A549 (cell line): Measurements from ENCODE around the gene HEBP1. TPM values are rescaled to one million over a fixed set of nuclear protein-coding genes. Genes with fewer than 3 reads are reported as not detected.

Experiments used
- ATAC-seq, 2 experiments: fragments of 200-7000 bp in 1 of 2; fragments of >200 bp in 1 of 2; cut with Nextera tagmentation in 1 of 2; cut with Tn5 transposase in 1 of 2; 3 replicates each; pipeline versions ENCODE4 v1.8.0 to v1.9.1; 2018 to 2020; ENCODE audit warnings: mild to moderate bottlenecking in 1 of 2, moderate library complexity in 1 of 2
- CTCF ChIA-PET: fragments of 300-600 bp; sonication (Branson Sonifier 250); formaldehyde crosslinking; extraction: SDS; loops from one replicate; lab custom pipeline; 2021; ENCODE audit warnings: antibody characterized with exemption, inconsistent platforms; lab: Yijun Ruan, JAX
- POLR2A ChIA-PET: fragments of 350-600 bp; formaldehyde crosslinking; extraction: SDS; loops from one replicate; lab custom pipeline; 2021; ENCODE audit warnings: antibody characterized with exemption, inconsistent platforms; lab: Yijun Ruan, JAX
- DNase-seq, 2 experiments: peaks; one replicate each; pipeline versions ENCODE4 v3.0.0 to v3.0.0-alpha.2; 2011 to 2016; ENCODE audit warnings: low read depth in 1 of 2, low spot score in 1 of 2
- FAIRE-seq: peaks from 2 replicates; lab custom pipeline; 2011; peaks lifted over from hg19 to GRCh38; lab: Jason Lieb, UNC
- H3K27ac ChIP-seq, 2 experiments: fragments of >200 bp; sonication (Bioruptor Twin); formaldehyde crosslinking; 3 replicates each; pipeline ENCODE4 v1.5.1; 2016 to 2017
- H3K4me1 ChIP-seq: fragments of >200 bp; sonication (Bioruptor Twin); formaldehyde crosslinking; 3 replicates; pipeline ENCODE4 v1.6.1; 2016
- H3K4me2 ChIP-seq: fragments of >200 bp; sonication (Bioruptor Twin); formaldehyde crosslinking; 3 replicates; pipeline ENCODE4 v1.6.1; 2016
- H3K4me3 ChIP-seq: fragments of >200 bp; sonication (Bioruptor Twin); formaldehyde crosslinking; 3 replicates; pipeline ENCODE4 v1.5.1; 2016
- H3K9me3 ChIP-seq: fragments of >200 bp; sonication (Bioruptor Twin); formaldehyde crosslinking; 3 replicates; pipeline ENCODE4 v1.6.1; 2016
- BHLHE40 ChIP-seq: IDR thresholded peaks from 2 replicates; pipeline ENCODE4 v1.6.1; 2012; ENCODE audit warnings: low read depth, low read length, inconsistent platforms
- CBX8 ChIP-seq: fragments of 200-600 bp; sonication (generic); IDR thresholded peaks from 2 replicates; pipeline ENCODE4 v1.6.1; 2016
- CHD4 ChIP-seq: fragments of 200-600 bp; sonication (generic); IDR thresholded peaks from 2 replicates; pipeline ENCODE4 v1.6.1; 2016; ENCODE audit warnings: antibody characterized with exemption, mild to moderate bottlenecking, borderline replicate concordance
- CTCF ChIP-seq: fragments of >200 bp; sonication (Bioruptor Twin); formaldehyde crosslinking; IDR thresholded peaks from 3 replicates; pipeline ENCODE4 v1.5.1; 2016
- EHF ChIP-seq: fragments of 250-450 bp; sonication (Bioruptor Pico); IDR thresholded peaks from 2 replicates; pipeline ENCODE4 v1.5.0; 2020; ENCODE audit warnings: mild to moderate bottlenecking
- EP300 ChIP-seq, 2 experiments: fragments of >200 bp; sonication (Bioruptor Twin); formaldehyde crosslinking; IDR thresholded peaks; 2 replicates in 1 of 2; 3 replicates in 1 of 2; pipeline ENCODE4 v1.6.1; 2016 to 2017
- ESRRA ChIP-seq: fragments of 150-350 bp; IDR thresholded peaks from 2 replicates; pipeline ENCODE4 v1.6.1; 2014; ENCODE audit warnings: mild to moderate bottlenecking, low read length, borderline replicate concordance
- HES2 ChIP-seq: fragments of >200 bp; sonication (Bioruptor Twin); formaldehyde crosslinking; IDR thresholded peaks from 2 replicates; pipeline ENCODE4 v1.6.1; 2016
- HEYL ChIP-seq: fragments of 250-450 bp; sonication (Bioruptor Pico); IDR thresholded peaks from 2 replicates; pipeline ENCODE4 v1.8.0; 2021; ENCODE audit warnings: mild to moderate bottlenecking, moderate library complexity
- HOXA7 ChIP-seq: fragments of 250-450 bp; sonication (Bioruptor Pico); IDR thresholded peaks from 2 replicates; pipeline ENCODE4 v1.5.0; 2020; ENCODE audit warnings: mild to moderate bottlenecking, moderate library complexity
- PBX3 ChIP-seq: IDR thresholded peaks from 2 replicates; pipeline ENCODE4 v1.6.1; 2012
- RNF2 ChIP-seq: fragments of 200-600 bp; sonication (generic); IDR thresholded peaks from 2 replicates; pipeline ENCODE4 v1.6.1; 2016; ENCODE audit warnings: low read depth, mild to moderate bottlenecking, antibody characterized with exemption, moderate library complexity, borderline replicate concordance
- SMC3 ChIP-seq: fragments of >200 bp; sonication (Bioruptor Twin); formaldehyde crosslinking; IDR thresholded peaks from 3 replicates; pipeline ENCODE4 v1.6.1; 2018; ENCODE audit warnings: inconsistent platforms
- TFCP2L1 ChIP-seq: fragments of 250-450 bp; sonication (Bioruptor Pico); IDR thresholded peaks from 2 replicates; pipeline ENCODE4 v1.5.0; 2021; ENCODE audit warnings: mild to moderate bottlenecking
- ZFP36 ChIP-seq: fragments of 450-650 bp; IDR thresholded peaks from 2 replicates; pipeline ENCODE4 v1.6.1; 2014; ENCODE audit warnings: borderline replicate concordance; ENCODE audit not compliant: partially characterized antibody
- ZNF302 ChIP-seq: fragments of 250-450 bp; sonication (Bioruptor Pico); IDR thresholded peaks from 2 replicates; pipeline ENCODE4 v1.9.0; 2021; ENCODE audit warnings: inconsistent platforms, mild to moderate bottlenecking, moderate library complexity
- WGBS: methylation state at CpG from one replicate; pipeline ENCODE4 v1.1.6; 2017; ENCODE audit errors: missing lambda C conversion rate; 5-methylcytosine and 5-hydroxymethylcytosine counted together
- polyA plus RNA-seq, 4 experiments: library from polyadenylated mRNA; depleted of rRNA in 3 of 4; stranded (reverse); fragments of >200 nt; fragmentation: RNase III in 1 of 4; extraction: RNeasy Plus Mini Kit Qiagen cat#74134 plus additional on column Dnase treatment in 1 of 4; gene quantifications; 2 replicates in 3 of 4; 3 replicates in 1 of 4; pipeline ENCODE4 v1.2.3, GENCODE V29; 2011 to 2017

The HEBP1 gene
- polyA plus RNA-seq, 2 of the 4 experiments (the other 2 are of a cell fraction): 24.8 to 48.9 TPM

GRCh38 chr12:13032164-13032563 is 32.1 kb upstream of the HEBP1 start:
- no peak for TF ChIP-seq CBX8
- TF ChIP-seq PBX3: no peak
- TF ChIP-seq CHD4: no peak
- no peak for TF ChIP-seq BHLHE40
- no peak for TF ChIP-seq HES2
- no peak for TF ChIP-seq ZFP36
- TF ChIP-seq EHF (CRISPR knock-in tag): no peak
- no peak for TF ChIP-seq ESRRA
- no peak for TF ChIP-seq EP300 (IDR thresholded peaks at IDR 0.05)
- no peak for TF ChIP-seq CTCF
- no peak for TF ChIP-seq TFCP2L1 (CRISPR knock-in tag)
- TF ChIP-seq SMC3: no peak
- TF ChIP-seq HEYL: no peak
- TF ChIP-seq RNF2: no peak
- TF ChIP-seq ZNF302 (CRISPR knock-in tag): no peak
- TF ChIP-seq HOXA7: no peak
- no peak overlapping the region for H3K27ac ChIP-seq
- H3K4me1 ChIP-seq: no peaks in the 10 kb centered on the region
- ATAC-seq (no peak), FAIRE-seq (no peak), DNase-seq (no peak)
- no peaks in the 10 kb centered on the region for H3K9me3 ChIP-seq
- ChIA-PET POLR2A (no interaction called here), CTCF (interaction anchor here (9.1 kb wide), 1 partner anchor 178 kb away, joined by 119 read pairs; no protein-coding TSS in a partner anchor)
- WGBS: 68% methylated on average over 2 of the region's 2 CpGs
- no peak overlapping the region for H3K4me3 ChIP-seq
- H3K4me2 ChIP-seq: no peak overlapping the region

- H3K4me2 ChIP-seq: no peak overlapping the region
- FAIRE-seq (no peak), ATAC-seq (no peak), DNase-seq (no peak)
- POLR2A ChIA-PET: no interaction called here
- WGBS: 61% methylated on average over 9 of the region's 9 CpGs
- no peaks in the 10 kb centered on the region for H3K4me1 ChIP-seq
- H3K27ac ChIP-seq: no peak overlapping the region
- no peak overlapping the region for H3K4me3 ChIP-seq
- CTCF ChIA-PET: interaction anchor here (0.6 to 9.1 kb wide), 2 partner anchors 9 to 180 kb away, joined by 3 to 119 read pairs; no protein-coding TSS in a partner anchor
- no peaks in the 10 kb centered on the region for H3K9me3 ChIP-seq
- TF ChIP-seq CTCF: no peak
Measured at GRCh38 chr12:13030541-13031291, 30.7 kb upstream of the HEBP1 start.
